Measurements from ENCODE around the gene NR1D2.
"Not testable (repeated sequence)": the region's sequence is repeated elsewhere in the genome, so short reads cannot be mapped to it uniquely, and the experiment has no call there.

Gene NR1D2

GRCh38 chr3:23994244-23994569, 49.1 kb downstream of the NR1D2 start:
- Histone ChIP-seq H3K4me3 (ENCODE audit: low read depth in 1 of 5, low read length in 5 of 5) (no peak overlapping the region), H3K36me3 (ENCODE audit: control insufficient read depth in 5 of 5, insufficient read depth in 5 of 5, low read length in 5 of 5) (no peaks in the 10 kb centered on the region), H3K27me3 (ENCODE audit: control insufficient read depth in 5 of 5, insufficient read depth in 4 of 5, low read length in 5 of 5) (no peaks in the 10 kb centered on the region), H3K4me1 (ENCODE audit: control insufficient read depth in 5 of 5, insufficient read depth in 5 of 5, low read length in 5 of 5) (peaks cover 0 to 20% (median 7%) of the 10 kb centered on the region in 5 donors), H3K9ac (ENCODE audit: low read length in 5 of 5) (no peak overlapping the region), H3K27ac (ENCODE audit: low read depth, low read length) (no peak overlapping the region), H3K9me3 (ENCODE audit: control insufficient read depth in 5 of 5, low read length in 5 of 5) (no peaks in the 10 kb centered on the region)

- no peaks in the 10 kb centered on the region for H3K36me3 ChIP-seq (ENCODE audit: control insufficient read depth in 5 of 5, insufficient read depth in 5 of 5, low read length in 5 of 5)
- H3K27me3 ChIP-seq (ENCODE audit: control insufficient read depth in 5 of 5, insufficient read depth in 4 of 5, low read length in 5 of 5) = no peaks in the 10 kb centered on the region
- H3K4me3 ChIP-seq (ENCODE audit: low read depth in 1 of 5, low read length in 5 of 5) = no peak overlapping the region
- peaks cover 0 to 20% (median 7%) of the 10 kb centered on the region in 5 donors for H3K4me1 ChIP-seq (ENCODE audit: control insufficient read depth in 5 of 5, insufficient read depth in 5 of 5, low read length in 5 of 5)
- H3K9me3 ChIP-seq (ENCODE audit: control insufficient read depth in 5 of 5, low read length in 5 of 5) = no peaks in the 10 kb centered on the region
- no peak overlapping the region for H3K27ac ChIP-seq (ENCODE audit: low read depth, low read length)
- H3K9ac ChIP-seq (ENCODE audit: low read length in 5 of 5) = no peak overlapping the region
Measured at GRCh38 chr3:23995219-23995618, 50.1 kb downstream of the NR1D2 start.

DNA sequence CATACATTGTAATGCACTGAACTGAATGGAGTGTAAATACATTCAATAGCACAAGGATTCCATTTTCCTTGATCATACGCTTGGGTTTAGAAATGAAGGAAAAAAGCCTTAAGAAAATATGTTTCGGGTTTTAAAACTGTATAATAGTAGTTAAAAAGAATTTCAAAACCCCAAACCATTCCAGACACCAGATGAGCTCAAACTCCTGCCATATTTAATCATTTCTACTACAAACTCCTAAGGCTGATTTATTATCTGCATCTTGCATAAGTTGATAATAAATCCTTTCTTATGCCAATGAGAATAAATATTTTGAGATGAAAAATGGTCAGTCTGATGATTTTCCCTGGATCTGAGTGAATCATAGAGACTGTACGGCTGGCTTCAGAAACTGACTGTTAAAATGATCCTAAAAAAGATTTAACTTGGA, 51.0 kb downstream of the NR1D2 start:
- Histone ChIP-seq H3K27ac (ENCODE audit: low read depth, low read length) (no peak overlapping the region), H3K36me3 (ENCODE audit: control insufficient read depth in 5 of 5, insufficient read depth in 5 of 5, low read length in 5 of 5) (no peaks in the 10 kb centered on the region), H3K9ac (ENCODE audit: low read length in 5 of 5) (no peak overlapping the region), H3K27me3 (ENCODE audit: control insufficient read depth in 5 of 5, insufficient read depth in 4 of 5, low read length in 5 of 5) (no peaks in the 10 kb centered on the region), H3K4me3 (ENCODE audit: low read depth in 1 of 5, low read length in 5 of 5) (no peak overlapping the region), H3K9me3 (ENCODE audit: control insufficient read depth in 5 of 5, low read length in 5 of 5) (no peaks in the 10 kb centered on the region), H3K4me1 (ENCODE audit: control insufficient read depth in 5 of 5, insufficient read depth in 5 of 5, low read length in 5 of 5) (peaks cover 0 to 20% (median 7%) of the 10 kb centered on the region in 5 donors)

DNA sequence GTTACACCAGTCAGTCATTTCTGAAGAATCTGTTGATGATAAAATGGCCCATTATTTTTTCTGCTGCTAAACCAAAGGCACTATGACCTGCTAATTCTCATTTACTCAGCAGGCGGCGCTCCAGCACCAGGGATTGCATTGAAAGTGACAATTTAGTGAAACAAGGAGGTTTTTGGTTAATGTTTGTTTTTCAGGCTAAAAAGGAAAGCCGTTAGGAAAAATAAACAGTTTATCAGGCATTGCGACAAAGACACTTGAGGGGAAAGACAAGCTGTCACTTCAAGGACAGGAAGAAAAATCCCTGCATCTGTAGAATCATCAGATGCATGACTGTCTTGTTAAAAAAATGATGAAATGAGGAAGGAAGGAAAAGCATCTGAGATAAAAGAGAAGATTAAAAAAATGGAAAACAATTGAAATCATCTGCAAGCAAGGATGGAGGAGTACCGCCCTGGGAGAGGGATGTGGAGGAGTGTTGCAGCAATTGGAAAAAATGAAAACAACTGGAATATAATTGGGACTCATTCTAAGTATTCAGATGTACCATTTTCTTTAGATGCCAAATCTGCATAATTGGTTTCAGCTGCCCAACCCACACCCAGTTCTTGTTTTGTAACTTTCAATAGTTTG, 54.0 kb downstream of the NR1D2 start:
- Histone ChIP-seq H3K9ac (ENCODE audit: low read length in 5 of 5) (no peak overlapping the region), H3K27ac (ENCODE audit: low read depth, low read length) (no peak overlapping the region), H3K4me3 (ENCODE audit: low read depth in 1 of 5, low read length in 5 of 5) (peak overlapping the region in 1 of 5 donors; percentile 20), H3K36me3 (ENCODE audit: control insufficient read depth in 5 of 5, insufficient read depth in 5 of 5, low read length in 5 of 5) (no peaks in the 10 kb centered on the region), H3K4me1 (ENCODE audit: control insufficient read depth in 5 of 5, insufficient read depth in 5 of 5, low read length in 5 of 5) (peaks cover 0 to 6% (median 2%) of the 10 kb centered on the region in 5 donors), H3K27me3 (ENCODE audit: control insufficient read depth in 5 of 5, insufficient read depth in 4 of 5, low read length in 5 of 5) (no peaks in the 10 kb centered on the region), H3K9me3 (ENCODE audit: control insufficient read depth in 5 of 5, low read length in 5 of 5) (no peaks in the 10 kb centered on the region)

GRCh38 chr3:24002129-24002528, 57.0 kb downstream of the NR1D2 start:
- no peaks in the 10 kb centered on the region for H3K27me3 ChIP-seq (ENCODE audit: control insufficient read depth in 5 of 5, insufficient read depth in 4 of 5, low read length in 5 of 5)
- H3K4me1 ChIP-seq (ENCODE audit: control insufficient read depth in 5 of 5, insufficient read depth in 5 of 5, low read length in 5 of 5) = peaks cover 0 to 3% (median 0%) of the 10 kb centered on the region in 5 donors
- H3K4me3 ChIP-seq (ENCODE audit: low read depth in 1 of 5, low read length in 5 of 5) = no peak overlapping the region
- no peak overlapping the region for H3K9ac ChIP-seq (ENCODE audit: low read length in 5 of 5)
- H3K36me3 ChIP-seq (ENCODE audit: control insufficient read depth in 5 of 5, insufficient read depth in 5 of 5, low read length in 5 of 5) = no peaks in the 10 kb centered on the region
- no peaks in the 10 kb centered on the region for H3K9me3 ChIP-seq (ENCODE audit: control insufficient read depth in 5 of 5, low read length in 5 of 5)
- H3K27ac ChIP-seq (ENCODE audit: low read depth, low read length) = no peak overlapping the region

GRCh38 chr3:24003466-24003865, 58.4 kb downstream of the NR1D2 start:
- H3K4me3 ChIP-seq (ENCODE audit: low read depth in 1 of 5, low read length in 5 of 5) = no peak overlapping the region
- H3K4me1 ChIP-seq (ENCODE audit: control insufficient read depth in 5 of 5, insufficient read depth in 5 of 5, low read length in 5 of 5) = peaks cover 0 to 3% (median 0%) of the 10 kb centered on the region in 5 donors
- H3K27ac ChIP-seq (ENCODE audit: low read depth, low read length) = no peak overlapping the region
- H3K27me3 ChIP-seq (ENCODE audit: control insufficient read depth in 5 of 5, insufficient read depth in 4 of 5, low read length in 5 of 5) = no peaks in the 10 kb centered on the region
- no peaks in the 10 kb centered on the region for H3K36me3 ChIP-seq (ENCODE audit: control insufficient read depth in 5 of 5, insufficient read depth in 5 of 5, low read length in 5 of 5)
- H3K9me3 ChIP-seq (ENCODE audit: control insufficient read depth in 5 of 5, low read length in 5 of 5) = no peaks in the 10 kb centered on the region
- H3K9ac ChIP-seq (ENCODE audit: low read length in 5 of 5) = no peak overlapping the region

DNA sequence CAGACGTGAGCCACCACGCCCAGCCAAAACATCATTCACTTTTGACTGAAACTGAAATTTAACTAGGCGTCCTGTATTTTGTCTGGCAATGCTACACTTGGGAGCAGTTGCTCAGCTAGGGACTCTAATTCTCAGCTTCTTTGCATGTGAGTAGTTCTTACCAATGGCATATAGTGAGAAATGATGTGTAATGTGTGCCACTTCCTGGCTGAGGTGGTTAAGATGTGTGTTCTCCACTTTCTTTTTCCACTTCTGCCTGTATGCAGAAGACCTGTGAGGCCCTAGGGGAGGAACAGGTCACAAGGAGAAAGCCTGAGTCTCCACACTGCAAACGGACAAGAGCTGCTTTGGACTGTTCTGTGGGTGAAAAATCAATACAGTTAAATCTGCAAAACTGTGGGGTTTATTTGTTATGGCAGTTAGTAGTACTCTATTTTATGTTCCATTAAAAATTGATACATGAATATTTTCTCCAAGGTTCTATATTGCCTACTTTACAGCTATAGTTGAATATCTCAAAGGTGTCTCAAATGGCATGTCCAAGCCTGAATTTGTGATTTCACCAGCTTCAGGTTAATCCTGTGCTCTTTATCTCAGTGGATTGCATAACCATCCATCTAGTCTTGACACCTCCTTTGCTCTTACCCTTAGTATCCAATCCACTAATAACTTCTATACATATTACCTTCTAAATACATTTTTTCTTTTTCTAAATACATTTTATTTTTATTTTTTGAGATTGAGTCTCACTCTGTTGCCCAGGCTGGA, 59.3 kb downstream of the NR1D2 start:
- no peaks in the 10 kb centered on the region for H3K4me1 ChIP-seq (ENCODE audit: control insufficient read depth in 5 of 5, insufficient read depth in 5 of 5, low read length in 5 of 5)
- no peaks in the 10 kb centered on the region for H3K9me3 ChIP-seq (ENCODE audit: control insufficient read depth in 5 of 5, low read length in 5 of 5)
- H3K4me3 ChIP-seq (ENCODE audit: low read depth in 1 of 5, low read length in 5 of 5) = no peak overlapping the region
- H3K27ac ChIP-seq (ENCODE audit: low read depth, low read length) = no peak overlapping the region
- no peak overlapping the region for H3K9ac ChIP-seq (ENCODE audit: low read length in 5 of 5)
- no peaks in the 10 kb centered on the region for H3K36me3 ChIP-seq (ENCODE audit: control insufficient read depth in 5 of 5, insufficient read depth in 5 of 5, low read length in 5 of 5)
- H3K27me3 ChIP-seq (ENCODE audit: control insufficient read depth in 5 of 5, insufficient read depth in 4 of 5, low read length in 5 of 5) = no peaks in the 10 kb centered on the region

DNA sequence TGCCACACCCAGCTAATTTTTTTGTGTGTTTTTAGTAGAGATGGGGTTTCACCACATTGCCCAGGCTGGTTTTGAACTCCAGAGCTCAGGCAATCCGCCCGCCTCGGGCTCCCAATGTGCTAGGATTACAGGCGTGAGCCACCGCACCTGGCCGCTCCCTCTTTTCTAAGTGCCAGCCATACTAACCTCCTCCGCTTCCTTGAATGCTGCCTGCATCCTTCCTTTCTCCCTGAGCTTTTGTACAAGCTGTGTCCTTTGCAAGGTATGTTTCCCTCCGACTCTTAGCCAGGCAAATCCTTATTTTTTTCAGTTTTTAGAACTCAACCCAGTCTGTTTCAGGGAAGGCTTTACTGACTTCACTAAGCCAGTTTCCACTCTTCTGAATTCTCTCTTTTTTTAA, 60.6 kb downstream of the NR1D2 start:
- Histone ChIP-seq H3K9ac (ENCODE audit: low read length in 5 of 5) (no peak overlapping the region), H3K27me3 (ENCODE audit: control insufficient read depth in 5 of 5, insufficient read depth in 4 of 5, low read length in 5 of 5) (no peaks in the 10 kb centered on the region), H3K27ac (ENCODE audit: low read depth, low read length) (no peak overlapping the region), H3K4me3 (ENCODE audit: low read depth in 1 of 5, low read length in 5 of 5) (no peak overlapping the region), H3K4me1 (ENCODE audit: control insufficient read depth in 5 of 5, insufficient read depth in 5 of 5, low read length in 5 of 5) (no peaks in the 10 kb centered on the region), H3K36me3 (ENCODE audit: control insufficient read depth in 5 of 5, insufficient read depth in 5 of 5, low read length in 5 of 5) (no peaks in the 10 kb centered on the region), H3K9me3 (ENCODE audit: control insufficient read depth in 5 of 5, low read length in 5 of 5) (no peaks in the 10 kb centered on the region)

DNA sequence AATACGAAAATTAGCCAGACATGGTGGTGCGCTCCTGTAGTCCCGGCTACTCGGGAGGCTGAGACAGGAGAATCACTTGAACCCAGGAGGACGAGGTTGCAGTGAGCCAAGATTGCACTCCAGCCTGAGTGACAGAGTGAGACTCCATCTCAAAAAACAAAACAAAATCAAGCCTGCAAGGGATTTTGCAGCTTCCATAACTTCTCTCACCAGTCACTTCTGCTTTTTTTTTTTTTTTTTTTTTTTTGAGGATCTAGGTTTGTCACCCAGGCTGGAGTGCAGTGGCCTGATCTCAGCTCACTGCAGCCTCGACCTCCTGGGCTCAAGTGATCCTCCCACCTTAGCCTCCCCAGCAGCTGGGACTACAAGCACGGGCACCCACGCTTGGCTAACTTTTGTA, 65.7 kb downstream of the NR1D2 start:
- not testable (repeated sequence) for H3K9ac ChIP-seq (ENCODE audit: low read length in 5 of 5); H3K4me3 ChIP-seq (ENCODE audit: low read depth in 1 of 5, low read length in 5 of 5); H3K36me3 ChIP-seq (ENCODE audit: control insufficient read depth in 5 of 5, insufficient read depth in 5 of 5, low read length in 5 of 5); H3K9me3 ChIP-seq (ENCODE audit: control insufficient read depth in 5 of 5, low read length in 5 of 5); H3K4me1 ChIP-seq (ENCODE audit: control insufficient read depth in 5 of 5, insufficient read depth in 5 of 5, low read length in 5 of 5); H3K27ac ChIP-seq (ENCODE audit: low read depth, low read length); H3K27me3 ChIP-seq (ENCODE audit: control insufficient read depth in 5 of 5, insufficient read depth in 4 of 5, low read length in 5 of 5)

DNA sequence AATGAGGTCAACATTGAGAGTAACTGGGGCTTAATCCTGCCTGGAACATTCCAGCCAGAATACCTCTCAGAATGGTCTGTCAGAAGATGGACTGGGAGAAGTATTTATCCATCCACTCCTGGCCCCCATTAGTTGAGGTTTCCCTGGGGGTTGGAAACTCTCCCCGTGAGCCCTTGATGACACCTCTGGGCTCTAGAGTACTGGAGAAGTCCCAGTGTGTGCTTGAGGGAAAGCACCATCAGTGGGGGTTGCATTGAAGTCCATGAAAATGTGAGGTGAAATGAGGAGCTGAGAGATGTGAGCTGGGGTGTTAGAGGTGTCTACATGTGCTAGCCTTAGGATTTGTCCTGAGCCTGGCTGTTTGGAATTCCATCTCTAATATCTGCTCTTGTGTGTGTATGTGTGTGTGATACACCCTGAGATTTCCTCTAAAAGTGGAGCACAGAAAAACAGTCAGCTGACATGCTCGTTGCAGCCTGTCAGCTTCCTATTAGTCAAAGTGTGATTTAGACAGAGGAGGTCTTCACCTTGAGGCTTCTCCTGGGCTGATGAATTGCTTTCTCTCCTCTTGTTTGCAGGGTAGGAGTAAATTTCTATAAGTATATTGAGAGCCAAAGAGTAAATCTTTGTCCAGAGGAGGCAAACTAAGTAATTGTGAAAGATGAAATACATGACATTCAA, 67.6 kb downstream of the NR1D2 start:
- H3K27me3 ChIP-seq (ENCODE audit: control insufficient read depth in 5 of 5, insufficient read depth in 4 of 5, low read length in 5 of 5) = no peaks in the 10 kb centered on the region
- H3K9me3 ChIP-seq (ENCODE audit: control insufficient read depth in 5 of 5, low read length in 5 of 5) = no peaks in the 10 kb centered on the region
- H3K36me3 ChIP-seq (ENCODE audit: control insufficient read depth in 5 of 5, insufficient read depth in 5 of 5, low read length in 5 of 5) = no peaks in the 10 kb centered on the region
- H3K4me1 ChIP-seq (ENCODE audit: control insufficient read depth in 5 of 5, insufficient read depth in 5 of 5, low read length in 5 of 5) = peaks cover 2 to 9% (median 7%) of the 10 kb centered on the region in 5 donors
- H3K4me3 ChIP-seq (ENCODE audit: low read depth in 1 of 5, low read length in 5 of 5) = no peak overlapping the region
- no peak overlapping the region for H3K9ac ChIP-seq (ENCODE audit: low read length in 5 of 5)
- no peak overlapping the region for H3K27ac ChIP-seq (ENCODE audit: low read depth, low read length)
